OCI-LY1 (cell line): ENCODE data around the gene CLTCL1.

Experiments used
- CTCF ChIP-seq: fragments of 200-600 bp; sonication (generic), shearing (Covaris generic); IDR thresholded peaks from 2 replicates; pipeline ENCODE4 v1.5.1; 2017; ENCODE audit warnings: mild to moderate bottlenecking, antibody characterized with exemption, low read length, moderate library complexity, mixed read lengths
- EZH2 ChIP-seq: fragments of 200-600 bp; sonication (generic), shearing (Covaris generic); IDR thresholded peaks from 2 replicates; pipeline ENCODE4 v1.8.0; 2017; ENCODE audit warnings: borderline replicate concordance, mixed run types, mild to moderate bottlenecking, antibody characterized with exemption, low read length, moderate library complexity, mixed read lengths

GRCh38 chr22:19213001-19213400 lies 78.5 kb downstream of the CLTCL1 start:
- no peak for TF ChIP-seq CTCF
- TF ChIP-seq EZH2 = no peak
